Calu3 (cell line): ENCODE measurements around the gene CAPN15. TPM values are rescaled to one million over a fixed set of nuclear protein-coding genes. Genes with fewer than 3 reads are reported as not detected.

ENCODE experiments used
- BruUV-seq: library from RNA; stranded (reverse); fragments of 400-500 nt; replicated peaks from 2 replicates; lab custom pipeline; 2021; lab: Mats Ljungman, UMichigan
- CTCF ChIA-PET: fragments of 300-600 bp; sonication (Branson Sonifier 250); formaldehyde crosslinking; loops from one replicate; lab custom pipeline; 2022; ENCODE audit warnings: antibody characterized with exemption; lab: Charles Lee
- DNase-seq: peaks from one replicate; pipeline ENCODE4 v3.0.0; 2022
- H3K27ac Mint-ChIP-seq: one replicate; pipeline ENCODE4 v1.8.0; 2022; ENCODE audit warnings: mixed read lengths; ENCODE audit not compliant: unreplicated experiment
- H3K27me3 Mint-ChIP-seq: one replicate; pipeline ENCODE4 v1.8.0; 2022; ENCODE audit warnings: mixed read lengths; ENCODE audit not compliant: unreplicated experiment
- H3K36me3 Mint-ChIP-seq: one replicate; pipeline ENCODE4 v1.8.0; 2022; ENCODE audit warnings: mild to moderate bottlenecking, moderate library complexity, mixed read lengths; ENCODE audit not compliant: insufficient read depth, unreplicated experiment
- H3K4me1 Mint-ChIP-seq: one replicate; pipeline ENCODE4 v1.8.0; 2022; ENCODE audit warnings: mild to moderate bottlenecking, low read depth, mixed read lengths; ENCODE audit not compliant: unreplicated experiment
- H3K4me3 Mint-ChIP-seq: one replicate; pipeline ENCODE4 v1.8.0; 2022; ENCODE audit warnings: mild to moderate bottlenecking, low read depth, moderate library complexity, mixed read lengths; ENCODE audit not compliant: unreplicated experiment
- H3K9me3 Mint-ChIP-seq: one replicate; pipeline ENCODE4 v1.8.0; 2022; ENCODE audit warnings: low read depth, mixed read lengths; ENCODE audit not compliant: unreplicated experiment
- intact Hi-C: fragments of 100-400 bp; cut with micrococcal nuclease; formaldehyde crosslinking; loops from one replicate; pipeline ENCODE4 v1.10.0; 2022; ENCODE audit not compliant: unreplicated experiment
- total RNA-seq: library from RNA; stranded (reverse); gene quantifications from 2 replicates; pipeline ENCODE4 v1.2.3, GENCODE V29; 2022
- TF ChIP-seq, protein P1 (sequence below): fragments of 200-600 bp; IDR thresholded peaks from one replicate; pipeline ENCODE4 v1.8.0; 2022; ENCODE audit warnings: antibody characterized with exemption; ENCODE audit not compliant: unreplicated experiment

CAPN15 gene
- total RNA-seq, 1 experiment from 2014 or later, result 108 TPM

GRCh38 chr16:529012-529575 is 1.6 kb downstream of the CAPN15 start:
- Mint-ChIP-seq H3K4me3 (peak overlapping the region; percentile 92), H3K9me3 (no peaks in the 10 kb centered on the region), H3K4me1 (peaks cover 39% of the 10 kb centered on the region), H3K36me3 (peaks cover 67% of the 10 kb centered on the region), H3K27me3 (no peaks in the 10 kb centered on the region), H3K27ac (peak overlapping the region; percentile 85)
- CTCF ChIA-PET, result no interaction called here
- TF ChIP-seq, protein P1, sequence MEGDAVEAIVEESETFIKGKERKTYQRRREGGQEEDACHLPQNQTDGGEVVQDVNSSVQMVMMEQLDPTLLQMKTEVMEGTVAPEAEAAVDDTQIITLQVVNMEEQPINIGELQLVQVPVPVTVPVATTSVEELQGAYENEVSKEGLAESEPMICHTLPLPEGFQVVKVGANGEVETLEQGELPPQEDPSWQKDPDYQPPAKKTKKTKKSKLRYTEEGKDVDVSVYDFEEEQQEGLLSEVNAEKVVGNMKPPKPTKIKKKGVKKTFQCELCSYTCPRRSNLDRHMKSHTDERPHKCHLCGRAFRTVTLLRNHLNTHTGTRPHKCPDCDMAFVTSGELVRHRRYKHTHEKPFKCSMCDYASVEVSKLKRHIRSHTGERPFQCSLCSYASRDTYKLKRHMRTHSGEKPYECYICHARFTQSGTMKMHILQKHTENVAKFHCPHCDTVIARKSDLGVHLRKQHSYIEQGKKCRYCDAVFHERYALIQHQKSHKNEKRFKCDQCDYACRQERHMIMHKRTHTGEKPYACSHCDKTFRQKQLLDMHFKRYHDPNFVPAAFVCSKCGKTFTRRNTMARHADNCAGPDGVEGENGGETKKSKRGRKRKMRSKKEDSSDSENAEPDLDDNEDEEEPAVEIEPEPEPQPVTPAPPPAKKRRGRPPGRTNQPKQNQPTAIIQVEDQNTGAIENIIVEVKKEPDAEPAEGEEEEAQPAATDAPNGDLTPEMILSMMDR, result no peak
- BruUV-seq, result TSS peak; percentile 53
- intact Hi-C loops, result loop anchor here (10.0 kb wide), 1 partner anchor 106 kb away; the partner anchor contains the start of genes METTL26 and WFIKKN1
- DNase-seq, result no peak

DNA sequence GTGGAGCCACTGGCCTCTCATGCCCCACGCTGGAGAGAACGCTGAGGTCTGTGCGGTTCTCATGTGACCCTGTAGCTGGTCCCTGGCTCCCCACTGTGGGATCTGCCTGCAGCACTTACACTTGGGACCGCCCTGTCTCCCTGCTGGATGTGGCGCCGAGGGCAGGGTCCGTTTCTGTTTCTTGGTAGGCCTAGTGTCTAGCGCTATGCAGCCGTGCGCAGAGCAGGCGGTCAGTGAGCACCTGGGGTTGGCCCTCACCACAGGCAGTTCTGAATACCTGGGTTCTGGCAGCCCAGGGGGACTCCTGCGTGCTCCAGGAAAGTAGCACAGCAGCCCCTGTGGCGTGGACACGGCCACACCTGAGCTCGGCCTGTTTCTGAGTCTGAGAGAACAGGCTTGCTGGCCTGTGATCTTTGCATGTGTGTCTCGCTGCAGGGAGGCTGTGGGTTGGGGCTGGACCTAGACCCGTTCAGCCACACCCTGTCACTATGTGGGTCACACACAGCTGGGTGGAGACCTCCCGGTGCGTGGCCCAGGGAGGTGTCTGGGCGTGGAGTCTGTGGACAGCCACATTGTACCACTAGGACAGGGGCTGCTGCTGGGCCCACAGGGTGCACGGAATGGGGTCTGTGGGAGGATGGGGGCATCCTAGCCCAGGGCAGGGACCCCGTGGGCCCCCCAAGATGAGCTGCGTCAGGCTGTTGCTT is 2.8 kb downstream of the CAPN15 start:
- H3K27ac Mint-ChIP-seq, result no peak overlapping the region

DNA sequence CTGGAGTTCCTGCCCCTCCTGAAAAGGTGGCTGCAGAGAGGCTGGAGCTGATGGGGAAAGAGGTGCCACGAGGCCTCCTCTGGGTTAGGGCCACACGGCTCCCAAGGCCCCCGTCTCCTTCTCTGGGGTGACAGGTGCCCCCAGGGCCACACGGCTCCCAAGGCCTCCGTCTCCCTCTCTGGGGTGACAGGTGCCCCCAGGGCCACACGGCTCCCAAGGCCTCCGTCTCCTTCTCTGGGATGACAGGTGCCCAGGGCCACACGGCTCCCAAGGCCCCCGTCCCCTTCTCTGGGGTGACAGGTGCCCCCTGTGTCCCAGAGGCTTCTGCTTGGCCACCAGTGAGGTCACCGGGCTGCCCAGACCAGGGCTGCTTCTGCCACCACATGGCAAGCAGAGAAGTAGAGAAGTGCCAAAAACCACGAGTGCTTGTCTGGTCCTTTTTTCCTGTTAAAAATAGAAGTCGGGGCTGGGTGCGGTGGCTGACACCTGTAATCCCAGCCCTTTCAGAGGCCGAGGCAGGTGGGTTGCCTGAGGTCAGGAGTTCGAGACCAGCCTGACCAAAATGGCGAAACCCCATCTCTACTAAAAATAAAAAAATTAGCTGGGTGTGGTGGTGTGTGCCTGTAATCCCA is 4.1 kb downstream of the CAPN15 start:
- no peak for DNase-seq
- H3K4me3 Mint-ChIP-seq, result no peak overlapping the region
- H3K27me3 Mint-ChIP-seq, result no peaks in the 10 kb centered on the region
- no peak overlapping the region for H3K27ac Mint-ChIP-seq
- CTCF ChIA-PET, result no interaction called here
- H3K9me3 Mint-ChIP-seq, result no peaks in the 10 kb centered on the region
- TF ChIP-seq, protein P1, result no peak
- peaks cover 28% of the 10 kb centered on the region for H3K4me1 Mint-ChIP-seq
- H3K36me3 Mint-ChIP-seq, result peaks cover 67% of the 10 kb centered on the region
- intact Hi-C loops, result no loop called here
- BruUV-seq, result no TSS peak

More for the DNA sequence above, 2.8 kb downstream of the CAPN15 start:
- Mint-ChIP-seq H3K4me3 (peak overlapping the region; percentile 92), H3K27me3 (no peaks in the 10 kb centered on the region), H3K36me3 (peaks cover 70% of the 10 kb centered on the region), H3K4me1 (peaks cover 36% of the 10 kb centered on the region), H3K9me3 (no peaks in the 10 kb centered on the region)
- intact Hi-C loops, result no loop called here
- CTCF ChIA-PET, result interaction anchor here (0.6 kb wide), 2 partner anchors 168 to 279 kb away, joined by 4 read pairs; no protein-coding TSS in a partner anchor
- TF ChIP-seq, protein P1, result no peak
- no peak for DNase-seq
- BruUV-seq, result no TSS peak

DNA sequence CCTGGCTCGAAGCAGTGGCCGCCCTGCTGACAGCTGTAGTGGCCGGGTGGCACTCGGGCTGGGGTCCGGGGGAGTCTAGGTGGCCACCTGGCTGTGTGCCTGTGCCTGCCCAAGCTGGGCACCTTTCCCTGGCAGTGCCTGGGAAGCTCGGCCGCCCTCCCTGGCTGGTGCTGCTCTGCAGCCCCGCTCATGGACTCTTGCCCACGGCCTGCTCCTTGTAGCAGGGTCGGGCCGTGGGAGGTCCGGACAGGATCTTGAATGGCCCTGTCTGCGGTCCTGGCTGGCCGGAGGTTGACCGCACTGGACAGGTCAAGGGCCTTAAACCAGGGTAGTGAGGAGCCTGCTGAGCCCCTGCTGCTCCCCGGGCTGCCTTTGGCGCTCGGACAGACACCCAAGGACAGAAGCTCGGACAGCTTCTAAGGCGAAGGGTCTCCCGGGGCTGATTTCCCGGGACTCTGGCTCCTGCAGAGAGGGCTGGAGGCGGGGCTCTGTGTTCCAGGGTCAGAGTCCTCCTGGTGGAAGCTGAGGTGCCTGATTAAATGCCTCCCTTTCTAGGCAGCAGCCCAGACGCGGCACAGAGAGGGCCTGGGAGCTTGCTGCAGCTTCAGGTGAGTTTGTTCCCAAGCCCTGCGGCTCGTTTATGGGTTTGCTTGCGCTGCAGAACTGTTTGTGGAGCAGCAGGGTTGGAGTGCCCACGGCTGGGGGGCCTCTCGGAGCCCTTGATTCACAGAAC is 6.0 kb downstream of the CAPN15 start:
- H3K27me3 Mint-ChIP-seq, result no peaks in the 10 kb centered on the region
- intact Hi-C loops, result no loop called here
- TF ChIP-seq, protein P1, result no peak
- peaks cover 28% of the 10 kb centered on the region for H3K4me1 Mint-ChIP-seq
- no peaks in the 10 kb centered on the region for H3K9me3 Mint-ChIP-seq
- no peak overlapping the region for H3K27ac Mint-ChIP-seq
- no TSS peak for BruUV-seq
- CTCF ChIA-PET, result interaction anchor here (0.6 to 1.2 kb wide), 5 partner anchors 14 to 171 kb away, joined by 3 to 8 read pairs (median 3); no protein-coding TSS in a partner anchor
- H3K36me3 Mint-ChIP-seq, result peaks cover 70% of the 10 kb centered on the region
- DNase-seq, result peak; percentile 69
- H3K4me3 Mint-ChIP-seq, result peak overlapping the region; percentile 59
